ENCODE data around the gene LMF2.
A peak's percentile ranks its signal among the peaks of the same experiment; 100 is the strongest.
"Not testable (repeated sequence)": the region's sequence is repeated elsewhere in the genome, so short reads cannot be mapped to it uniquely, and the experiment has no call there.

Gene LMF2

DNA sequence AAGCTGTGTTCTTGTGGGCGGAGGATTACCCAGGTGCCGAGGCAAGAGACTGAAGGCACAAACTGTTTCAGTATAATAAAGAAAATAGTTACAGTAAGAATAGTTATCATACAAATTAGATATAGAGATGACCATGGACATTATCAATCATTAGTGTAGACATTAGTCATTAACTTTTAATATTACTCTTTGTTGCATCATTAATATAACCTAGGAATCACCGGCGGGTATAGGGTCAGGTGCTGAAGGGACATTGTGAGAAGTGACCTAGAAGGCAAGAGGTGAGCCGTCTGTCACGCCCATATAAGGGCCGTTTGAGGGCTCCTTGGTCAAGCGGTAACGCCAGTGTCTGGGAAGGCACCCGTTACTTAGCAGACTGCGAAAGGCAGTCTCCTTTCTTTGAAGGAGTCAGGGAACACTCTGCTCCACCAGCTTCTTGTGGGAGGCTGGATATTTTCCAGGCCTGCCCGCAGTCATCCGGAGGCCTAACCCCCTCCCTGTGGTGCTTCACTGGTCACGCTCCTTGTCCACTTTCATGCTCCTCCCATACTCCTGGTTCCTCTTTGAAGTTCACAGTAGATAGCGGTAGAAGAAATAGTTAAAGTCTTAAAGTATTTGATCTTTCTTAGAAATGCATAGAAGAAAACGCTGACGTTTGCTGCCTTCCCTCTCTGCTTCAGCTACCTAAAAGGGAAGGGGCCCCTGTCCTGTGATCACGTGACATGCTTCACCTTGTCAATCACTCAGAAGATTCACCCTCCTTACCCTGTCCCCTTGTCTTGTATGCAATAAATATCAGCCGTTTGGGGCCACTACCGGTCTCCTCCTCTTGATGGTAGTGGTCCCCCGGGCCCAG is 26.6 kb upstream of the LMF2 start:
- not testable (repeated sequence) for DNase-seq

- no peak for DNase-seq
Measured at GRCh38 chr22:50532824-50533796, 25.6 kb upstream of the LMF2 start.

GRCh38 chr22:50531962-50532674 is 24.6 kb upstream of the LMF2 start:
- no peak for DNase-seq

DNA sequence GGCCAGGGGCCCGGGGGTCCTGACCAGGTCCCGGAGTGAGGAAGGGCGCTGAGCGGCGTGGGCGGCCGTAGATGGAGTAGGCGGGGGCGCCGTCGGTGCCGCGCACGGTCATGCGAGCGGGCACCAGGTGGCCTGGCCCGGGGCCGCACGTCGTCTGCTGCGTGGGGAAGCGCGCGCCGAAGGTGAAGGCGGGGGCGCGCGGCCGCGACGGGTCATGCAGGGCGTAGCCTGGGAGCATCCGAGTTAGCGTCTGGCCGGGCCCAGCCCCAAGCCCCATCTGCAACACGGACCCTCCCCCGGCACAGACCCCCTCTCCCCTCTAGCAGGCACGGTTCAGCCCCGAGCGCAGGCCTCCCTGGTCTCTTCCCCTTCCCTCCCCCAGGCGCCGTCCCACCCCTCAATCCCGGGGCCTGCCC is 24.1 kb upstream of the LMF2 start:
- no peak for DNase-seq

- DNase-seq, result peak; percentile 31
Measured at GRCh38 chr22:50530877-50531545, 23.5 kb upstream of the LMF2 start.

DNA sequence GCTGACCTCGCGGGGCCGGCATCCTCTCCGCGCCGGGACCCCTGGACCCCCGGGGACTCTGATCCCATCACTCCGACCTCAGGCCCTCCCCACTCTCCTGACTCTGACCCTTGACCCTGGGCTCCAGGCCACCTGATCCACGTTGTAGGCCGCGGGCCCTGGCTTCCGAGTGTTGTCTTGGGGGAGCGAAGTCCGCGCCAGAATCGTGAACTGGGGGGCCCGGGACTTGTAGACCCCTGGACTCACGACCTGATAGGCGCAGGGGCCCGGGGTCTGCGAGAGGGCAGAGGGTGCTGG is 23.0 kb upstream of the LMF2 start:
- no peak for DNase-seq

DNA sequence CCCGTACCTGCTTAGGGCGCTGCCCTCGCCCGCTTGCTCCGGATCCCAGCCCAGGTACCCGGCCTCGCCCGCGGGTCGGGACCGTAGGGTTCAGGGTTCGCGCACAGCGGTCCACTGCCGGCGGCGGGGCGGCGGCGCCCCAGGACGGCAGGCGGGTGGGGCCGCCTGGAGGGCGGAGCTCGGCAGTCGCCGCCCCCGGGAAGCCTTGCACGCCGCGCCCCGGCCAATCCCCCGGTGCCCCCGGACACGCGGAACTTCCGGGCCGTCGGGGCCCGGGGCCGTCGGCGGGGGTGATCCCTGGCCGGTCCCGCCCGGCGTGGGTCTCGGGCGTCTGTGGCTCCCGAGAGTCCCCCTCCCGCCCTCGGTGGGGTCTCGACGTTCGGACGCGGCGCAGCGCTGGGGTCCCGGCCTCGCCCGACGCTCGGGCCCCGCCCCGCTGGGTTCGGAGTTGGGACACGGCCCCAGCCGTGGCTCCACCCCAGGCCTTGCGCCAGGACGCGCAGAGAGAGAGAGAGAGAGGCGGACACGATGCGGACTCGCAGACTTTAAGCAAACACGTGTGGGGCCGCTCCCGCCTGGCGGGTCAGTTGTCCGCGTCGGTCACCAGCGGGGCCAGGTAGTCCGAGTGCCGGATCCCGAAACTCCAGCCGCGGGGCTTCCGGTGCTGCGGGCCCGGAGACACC is 22.5 kb upstream of the LMF2 start, which contains the start of gene TYMP:
Gene TYMP (minus strand): TSS at position 116 of the 683 bp plus-strand sequence. CDS start 303 bp downstream, outside the sequence.
- DNase-seq, result no peak

- DNase-seq, result no peak
Measured at GRCh38 chr22:50529416-50529896, 22.0 kb upstream of the LMF2 start.

DNA sequence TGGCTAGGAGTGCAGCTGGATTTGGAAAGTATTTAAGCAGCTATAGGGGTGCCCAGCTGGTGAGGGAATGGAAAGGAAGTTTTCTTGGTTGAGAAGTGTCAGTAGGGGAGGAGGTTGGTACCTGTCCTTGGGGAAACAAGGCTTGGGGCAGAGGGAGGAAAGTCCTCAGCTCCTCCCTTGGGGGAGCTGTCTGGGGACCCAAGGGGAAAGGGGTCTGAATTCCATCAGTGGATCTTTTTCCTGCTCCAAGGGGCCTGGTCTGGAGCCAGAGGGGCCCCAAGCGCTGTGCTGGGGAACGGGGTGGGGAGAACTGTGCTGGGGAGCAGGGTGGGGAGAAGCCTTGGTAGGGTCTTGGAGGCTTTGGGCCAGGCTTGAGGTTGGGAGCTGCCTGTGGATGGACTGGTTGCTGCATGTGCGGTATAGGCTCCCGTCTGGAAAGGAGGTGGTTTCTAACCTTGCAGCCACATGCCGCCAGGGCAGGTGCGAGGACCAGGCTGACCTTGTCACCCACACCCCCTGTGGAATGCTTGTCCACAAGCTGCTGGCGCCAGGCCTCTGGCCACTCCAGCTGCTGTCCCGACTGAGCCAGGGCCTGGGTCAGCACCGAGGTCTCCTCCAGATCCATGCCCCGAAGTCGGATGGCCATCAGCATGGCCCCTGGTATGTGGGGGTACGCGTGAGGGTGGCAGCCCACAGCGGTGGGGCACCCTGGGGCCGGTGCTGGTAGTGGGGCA is 21.3 kb upstream of the LMF2 start:
- DNase-seq, result no peak

GRCh38 chr22:50527921-50528681 is 20.6 kb upstream of the LMF2 start:
- DNase-seq, result no peak

- DNase-seq, result no peak
Measured at GRCh38 chr22:50526834-50527801, 19.6 kb upstream of the LMF2 start.

GRCh38 chr22:50526108-50526833 is 18.8 kb upstream of the LMF2 start:
- DNase-seq, result peak; percentile 71

GRCh38 chr22:50525858-50526107 is 18.3 kb upstream of the LMF2 start:
- no peak for DNase-seq

- peak; percentile 97 for DNase-seq
Measured at GRCh38 chr22:50525104-50525857, 17.8 kb upstream of the LMF2 start, which contains the start of gene SCO2. TSS of gene SCO2 (minus strand) at chr22:50525598. CDS start at chr22:50524411, 1,187 bp downstream.

GRCh38 chr22:50524676-50525103 is 17.2 kb upstream of the LMF2 start:
- DNase-seq, result no peak

DNA sequence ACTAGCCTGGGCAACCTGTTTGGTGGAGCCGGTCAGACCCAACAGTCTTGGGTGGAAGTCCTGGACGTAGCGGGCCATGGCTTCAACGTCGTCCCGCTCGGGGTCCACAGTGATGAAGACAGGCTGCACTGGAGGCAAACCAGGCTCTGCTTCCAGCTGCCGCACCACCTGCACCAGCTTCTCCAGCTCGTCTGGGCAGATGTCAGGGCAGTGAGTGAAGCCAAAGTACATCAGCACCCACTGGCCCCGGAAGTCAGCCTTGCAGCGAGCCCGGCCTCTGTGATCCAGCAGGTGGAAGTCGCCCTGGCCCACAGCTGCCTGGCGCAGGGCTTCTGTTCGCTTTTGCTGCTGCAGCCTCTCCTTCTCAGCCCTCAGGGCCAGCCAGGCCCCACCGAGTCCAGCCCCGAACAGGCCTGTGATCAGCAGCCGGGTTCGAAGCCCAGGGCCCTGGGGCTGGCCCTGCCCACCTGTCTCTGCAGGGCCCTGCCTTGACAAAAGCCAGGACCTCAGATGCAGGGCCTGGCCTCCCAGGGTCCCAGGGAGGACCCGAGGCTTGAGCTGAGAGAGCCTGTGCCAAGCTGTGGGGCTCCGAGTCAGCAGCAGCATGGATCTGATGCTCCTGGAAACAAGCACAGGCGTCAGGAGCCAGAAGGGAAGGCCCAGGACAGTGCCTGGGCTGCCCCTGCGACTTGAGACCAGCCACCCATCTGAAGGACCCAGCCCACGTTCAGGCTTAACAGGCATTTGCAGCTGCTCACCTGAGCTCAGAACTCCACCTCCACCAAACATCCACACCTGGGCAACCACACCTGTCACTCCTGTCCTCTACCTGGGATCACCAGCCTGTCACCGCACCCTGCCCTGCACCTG is 16.5 kb upstream of the LMF2 start:
- DNase-seq, result no peak

DNA sequence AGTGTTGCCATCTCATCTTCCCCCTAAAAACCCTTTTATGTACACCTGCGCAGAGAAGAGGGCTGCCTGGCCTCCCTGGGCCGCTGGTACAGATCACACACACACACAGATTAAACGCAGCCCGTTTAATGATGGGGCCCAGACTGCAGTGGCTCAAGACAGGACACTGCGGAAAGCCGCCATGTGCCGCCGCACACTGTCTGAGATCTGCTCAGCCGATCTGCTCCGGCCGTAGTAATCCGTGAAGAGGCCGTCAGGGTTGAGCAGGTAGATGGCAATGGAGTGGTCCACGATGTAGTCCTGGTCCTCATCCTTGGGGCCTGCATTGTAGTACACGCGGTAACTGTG is 15.9 kb upstream of the LMF2 start:
- DNase-seq, result no peak

Measured in COR-L47 (cell line).